ENCODE data around the gene SLC9A8.
"Not testable (repeated sequence)": the region's sequence is repeated elsewhere in the genome, so short reads cannot be mapped to it uniquely, and the experiment has no call there.

Gene SLC9A8, protein sequence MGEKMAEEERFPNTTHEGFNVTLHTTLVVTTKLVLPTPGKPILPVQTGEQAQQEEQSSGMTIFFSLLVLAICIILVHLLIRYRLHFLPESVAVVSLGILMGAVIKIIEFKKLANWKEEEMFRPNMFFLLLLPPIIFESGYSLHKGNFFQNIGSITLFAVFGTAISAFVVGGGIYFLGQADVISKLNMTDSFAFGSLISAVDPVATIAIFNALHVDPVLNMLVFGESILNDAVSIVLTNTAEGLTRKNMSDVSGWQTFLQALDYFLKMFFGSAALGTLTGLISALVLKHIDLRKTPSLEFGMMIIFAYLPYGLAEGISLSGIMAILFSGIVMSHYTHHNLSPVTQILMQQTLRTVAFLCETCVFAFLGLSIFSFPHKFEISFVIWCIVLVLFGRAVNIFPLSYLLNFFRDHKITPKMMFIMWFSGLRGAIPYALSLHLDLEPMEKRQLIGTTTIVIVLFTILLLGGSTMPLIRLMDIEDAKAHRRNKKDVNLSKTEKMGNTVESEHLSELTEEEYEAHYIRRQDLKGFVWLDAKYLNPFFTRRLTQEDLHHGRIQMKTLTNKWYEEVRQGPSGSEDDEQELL

DNA sequence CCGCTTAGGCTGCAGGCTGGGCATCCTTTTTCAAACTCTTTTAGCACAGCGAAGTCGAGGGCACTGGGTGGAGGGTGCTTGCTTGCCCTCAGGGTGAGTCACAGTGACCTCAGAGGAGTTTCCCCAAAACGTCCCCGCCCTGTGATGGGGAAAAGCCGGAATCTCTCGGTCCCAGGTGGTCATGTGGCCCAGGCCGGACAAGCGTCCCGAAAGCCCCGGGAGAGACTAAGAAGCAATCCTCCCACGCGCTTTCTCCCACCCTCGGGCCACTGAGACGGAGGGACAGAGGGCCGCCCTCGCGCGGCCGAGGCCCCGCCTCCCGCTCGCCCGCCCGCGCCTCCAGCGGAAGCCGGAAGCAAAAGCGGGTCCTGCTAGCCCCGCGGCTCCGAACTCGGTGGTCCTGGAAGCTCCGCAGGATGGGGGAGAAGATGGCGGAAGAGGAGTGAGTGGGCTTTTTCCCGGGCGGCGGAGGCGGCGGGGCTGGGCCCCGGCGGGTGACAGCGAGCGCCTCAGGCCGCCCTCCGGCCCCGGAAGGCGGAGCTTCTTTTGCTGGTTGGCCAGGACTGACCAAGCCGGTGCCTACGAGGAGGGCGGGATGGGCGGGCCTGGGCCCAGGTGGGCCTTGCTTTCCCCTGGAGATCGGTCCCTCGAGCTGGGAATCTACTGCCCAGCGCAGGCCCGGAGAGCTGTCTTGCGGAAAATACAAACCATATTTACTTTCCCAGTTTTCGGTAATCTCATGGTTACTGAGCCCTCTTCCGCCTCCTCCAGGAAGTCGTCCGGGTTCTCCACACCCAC, at the start of gene SLC9A8:
SLC9A8 (plus strand) TSS at position 322 of the 798 bp plus-strand sequence; CDS start at position 417, 95 bp downstream.
- DNase-seq (ENCODE audit: low read depth in 2 of 2) = peak; percentile 81 to 82

DNA sequence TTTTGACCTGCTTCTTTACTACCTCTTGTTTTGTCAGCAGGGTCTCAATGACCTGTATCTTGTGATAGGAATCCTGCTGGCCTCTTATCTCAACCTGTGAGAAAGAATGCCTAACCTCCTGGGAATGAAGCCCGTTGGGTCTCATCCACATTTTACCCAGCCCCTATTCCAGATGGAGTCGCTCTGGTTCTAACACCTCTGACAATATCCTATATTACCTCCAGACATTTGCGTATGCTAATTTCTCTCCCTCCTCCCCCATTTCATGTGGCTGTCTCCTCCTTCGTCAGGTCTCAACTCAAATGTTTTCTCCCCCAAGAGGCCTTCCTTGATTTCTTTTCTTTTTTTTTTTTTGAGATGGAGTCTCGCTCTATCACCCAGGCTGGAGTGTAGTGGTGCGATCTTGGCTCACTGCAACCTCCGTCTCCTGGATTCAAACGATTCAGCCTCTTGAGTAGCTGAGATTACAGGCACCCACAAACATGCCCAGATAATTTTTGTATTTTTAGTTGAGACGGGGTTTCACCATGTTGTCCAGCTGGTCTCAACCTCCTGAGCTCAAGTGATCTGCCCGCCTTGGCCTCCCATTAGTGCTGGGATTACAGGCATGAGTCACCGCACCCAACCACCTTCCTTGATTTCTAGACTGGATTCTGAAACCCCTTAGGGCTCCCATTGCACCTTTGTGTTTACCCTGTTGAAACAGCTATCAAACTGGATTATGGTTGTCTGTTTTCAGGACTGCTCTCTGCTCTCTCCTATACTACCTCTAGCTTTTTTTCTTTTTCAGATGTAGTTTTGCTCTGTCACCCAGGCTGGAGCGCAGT, 49.5 kb upstream of the SLC9A8 start:
- DNase-seq (ENCODE audit: low read depth in 2 of 2) = no peak

DNA sequence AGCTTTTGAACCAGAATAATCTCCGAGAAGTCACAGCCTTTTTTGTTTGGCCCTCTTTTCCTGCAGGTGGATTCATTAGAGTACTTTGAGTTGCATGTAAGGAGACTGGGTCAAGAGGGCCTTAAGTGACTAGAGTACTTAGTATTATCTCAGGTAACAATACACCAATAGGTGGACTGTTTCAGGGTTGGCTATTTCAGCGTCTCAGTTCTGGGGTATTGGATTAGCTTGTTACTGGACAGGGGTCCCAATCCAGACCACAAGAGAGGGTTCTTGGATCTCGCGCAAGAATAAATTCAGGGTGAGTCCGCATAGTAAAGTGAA, 47.3 kb upstream of the SLC9A8 start:
- DNase-seq (ENCODE audit: low read depth in 2 of 2) = no peak

DNA sequence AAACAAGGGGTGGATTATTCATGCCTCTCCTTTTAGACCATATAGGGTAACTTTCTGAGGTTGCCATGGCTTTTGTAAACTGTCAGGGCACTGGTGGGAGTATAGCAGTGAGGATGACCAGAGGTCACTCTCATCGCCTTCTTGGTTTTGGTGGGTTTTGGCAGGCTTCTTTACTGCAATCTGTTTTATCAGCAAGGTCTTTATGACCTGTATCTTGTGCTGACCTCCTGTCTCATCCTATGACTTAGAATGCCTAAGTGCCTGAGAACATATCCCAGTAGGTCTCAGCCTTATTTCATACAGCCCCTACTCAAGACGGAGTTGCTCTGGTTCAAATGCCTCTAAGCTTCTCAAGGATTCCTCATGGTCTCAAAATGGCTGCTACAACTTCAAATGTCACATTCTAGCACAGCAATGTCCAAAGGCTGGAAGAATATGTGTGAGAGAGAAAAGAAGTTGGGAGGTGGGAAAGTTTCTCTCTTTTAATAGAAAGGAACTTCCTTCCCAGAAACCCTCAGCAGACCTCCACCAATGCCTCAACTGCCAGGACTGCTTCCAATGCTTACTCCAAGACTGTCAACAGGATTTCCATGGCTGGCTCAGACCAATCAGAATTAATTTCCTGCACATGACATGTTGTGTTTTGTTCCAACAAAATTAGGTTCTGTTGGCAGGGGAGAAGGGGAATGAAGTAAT, 46.6 kb upstream of the SLC9A8 start:
- DNase-seq (ENCODE audit: low read depth in 2 of 2) = no peak

DNA sequence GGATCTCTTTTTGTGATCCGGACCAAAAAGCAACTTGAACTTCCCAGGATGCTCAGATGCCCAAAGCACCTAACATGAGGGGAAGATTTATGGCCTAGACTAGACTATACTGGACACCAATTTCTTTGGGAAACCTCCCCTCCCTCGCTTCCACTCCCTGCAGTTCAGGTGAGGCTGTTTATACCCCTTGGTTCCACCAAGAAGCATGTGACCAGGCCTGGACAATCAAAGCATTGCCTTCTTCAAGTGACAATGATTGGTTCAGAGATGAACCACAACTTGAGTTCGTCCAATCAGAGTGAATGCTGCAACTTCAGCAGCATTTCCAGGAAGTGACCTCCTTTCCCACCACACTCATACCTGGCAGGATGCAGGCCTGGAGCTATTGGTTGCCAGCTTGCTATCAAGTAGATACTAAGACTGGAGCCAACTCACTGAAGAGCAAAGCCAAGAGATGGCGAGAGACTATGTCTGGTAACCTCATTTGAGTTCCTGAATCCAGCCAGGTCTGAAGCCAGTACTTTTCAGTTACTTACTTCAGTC, 45.6 kb upstream of the SLC9A8 start:
- DNase-seq (ENCODE audit: low read depth in 2 of 2) = no peak

DNA sequence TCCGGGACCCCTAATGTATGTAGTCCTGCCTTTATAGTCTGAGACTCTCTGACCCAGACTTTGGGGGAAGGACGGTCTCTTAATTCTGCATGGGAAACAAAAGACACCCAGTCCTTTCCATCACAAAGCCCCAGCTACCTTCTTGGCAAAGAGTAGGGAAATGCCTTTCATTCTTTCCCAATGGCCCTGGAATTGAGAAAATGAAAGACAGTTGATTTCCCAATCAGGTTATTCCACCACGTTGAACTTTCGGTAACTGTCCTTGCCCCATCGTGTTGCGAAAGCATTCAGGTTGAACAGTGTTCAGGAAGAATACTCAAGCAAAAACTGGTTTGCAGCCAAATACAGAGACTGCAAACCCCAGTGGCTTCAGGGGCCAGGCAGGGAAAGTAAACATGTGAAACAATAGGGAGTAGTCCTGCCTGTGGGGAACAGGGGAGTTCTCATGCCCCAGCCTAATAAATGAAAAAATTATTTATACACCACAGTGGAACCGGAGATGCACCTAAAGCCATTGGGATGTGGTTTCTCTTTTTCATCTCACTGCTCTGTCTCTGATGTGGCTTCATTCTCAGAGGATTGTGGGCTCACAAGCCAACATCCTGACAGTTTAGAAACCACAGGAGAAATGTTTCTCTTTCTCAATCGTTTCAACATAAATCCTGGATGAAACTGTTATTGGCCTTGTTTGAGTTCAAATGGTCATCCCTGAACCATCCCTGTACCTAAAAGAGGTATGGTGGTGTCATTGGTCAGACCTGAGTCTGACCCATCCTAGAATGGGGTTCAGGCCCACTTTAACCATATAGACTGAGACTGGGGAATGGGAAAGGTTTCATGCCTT, 44.2 kb upstream of the SLC9A8 start:
- no peak for DNase-seq (ENCODE audit: low read depth in 2 of 2)

DNA sequence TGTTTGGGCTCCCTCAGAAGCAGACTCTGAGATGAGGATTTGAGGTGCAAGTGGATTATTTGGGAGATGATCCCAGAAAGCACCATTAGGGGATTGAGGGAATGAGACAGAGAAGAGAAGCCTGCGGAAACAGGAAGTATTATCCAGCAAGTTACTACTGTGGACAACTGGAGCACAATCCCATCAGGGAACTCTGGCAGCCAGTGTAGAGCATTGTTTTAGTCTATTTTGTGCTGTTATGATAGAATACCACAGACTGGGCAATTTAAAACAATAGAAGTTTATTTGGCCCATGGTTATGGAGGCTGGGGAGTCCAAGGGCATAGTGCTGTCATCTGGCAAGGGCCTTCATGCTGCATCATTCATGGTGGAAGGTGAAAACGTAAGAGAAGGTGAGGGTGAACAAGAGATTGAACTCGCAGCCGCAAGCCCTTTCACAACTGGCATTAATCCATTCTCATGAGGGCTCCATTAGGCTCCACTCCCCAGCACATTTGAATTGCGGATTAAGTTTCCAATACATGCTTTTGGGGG, 43.5 kb upstream of the SLC9A8 start:
- DNase-seq (ENCODE audit: low read depth in 2 of 2) = no peak

DNA sequence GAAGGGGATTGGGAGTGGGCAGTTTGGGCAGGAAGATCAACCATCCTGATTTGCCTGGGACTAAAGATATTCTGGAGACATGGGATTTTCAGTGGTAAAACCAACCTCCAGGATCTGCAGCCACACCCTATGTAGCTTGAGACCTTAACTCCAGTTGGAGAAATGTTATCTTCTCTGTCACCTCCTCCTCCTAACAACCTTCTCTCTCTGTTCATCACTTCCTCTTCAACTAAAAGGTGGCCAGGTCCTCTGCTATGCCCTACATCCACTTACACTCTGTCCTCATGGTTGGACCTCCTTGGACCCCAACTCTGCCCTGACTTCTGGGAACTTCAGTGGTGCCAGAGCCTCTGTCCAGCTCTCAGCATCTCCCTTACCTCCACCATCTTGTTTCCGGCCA, 42.0 kb upstream of the SLC9A8 start:
- DNase-seq (ENCODE audit: low read depth in 2 of 2) = no peak

DNA sequence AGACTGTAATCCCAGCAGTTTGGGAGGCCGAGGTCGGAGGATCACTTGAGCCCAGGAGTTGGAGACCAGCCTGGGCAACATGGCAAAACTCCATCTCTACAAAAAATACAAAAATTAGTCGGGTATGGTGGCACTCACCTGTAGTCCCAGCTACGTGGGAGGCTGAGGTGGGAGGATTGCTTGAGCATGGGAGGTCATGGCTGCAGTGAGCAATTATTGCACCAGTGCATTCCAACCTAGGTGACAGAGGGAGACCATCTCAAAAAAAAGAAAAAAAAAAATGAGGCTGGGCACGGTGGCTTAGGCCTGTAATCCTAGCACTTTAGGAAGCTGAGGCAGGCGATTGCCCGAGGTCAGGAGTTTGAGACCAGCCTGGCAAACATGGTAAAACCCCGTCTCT, 38.4 kb upstream of the SLC9A8 start:
- DNase-seq (ENCODE audit: low read depth in 2 of 2) = not testable (repeated sequence)

DNA sequence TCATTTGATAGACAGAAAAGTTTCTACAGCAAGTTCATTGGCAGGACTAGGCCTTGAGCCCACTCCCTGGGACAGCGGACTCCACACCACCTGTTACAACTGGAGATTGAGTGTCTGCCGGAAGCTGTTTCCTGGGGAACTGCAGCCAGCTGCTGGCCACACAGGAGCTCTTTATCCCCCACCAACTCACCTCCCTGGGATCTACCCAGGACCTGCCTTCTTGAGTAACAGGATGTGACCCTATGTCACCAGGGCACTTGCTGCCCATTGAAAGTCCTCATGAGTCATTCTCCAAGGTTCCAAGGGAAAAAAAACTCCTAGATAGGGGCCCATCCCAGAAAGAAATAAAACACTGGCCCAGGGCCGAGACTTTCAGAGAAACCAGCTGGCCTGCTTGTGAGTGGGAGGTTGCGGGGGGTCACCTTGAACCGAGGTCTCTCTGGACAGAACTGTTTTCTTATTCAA, 37.4 kb upstream of the SLC9A8 start:
- DNase-seq (ENCODE audit: low read depth in 2 of 2) = no peak

DNA sequence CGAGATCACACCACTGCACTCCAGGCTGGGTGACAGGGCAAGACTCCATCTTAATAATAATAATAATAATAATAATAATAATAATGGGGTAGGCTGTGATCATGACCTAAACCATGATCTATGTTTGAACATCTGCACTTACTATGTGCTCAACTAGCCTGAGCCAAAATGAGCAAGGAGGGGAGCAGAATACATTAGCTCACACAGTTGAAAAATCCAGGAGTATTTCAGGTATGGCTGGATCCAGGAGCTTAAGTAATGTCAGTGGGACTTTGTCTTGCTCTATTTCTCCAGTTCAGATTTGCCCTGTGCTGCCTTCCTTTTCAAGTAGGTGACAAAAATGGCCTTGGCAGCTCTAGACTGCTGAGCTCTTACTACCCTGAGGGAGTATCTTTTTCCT, 32.7 kb upstream of the SLC9A8 start:
- DNase-seq (ENCODE audit: low read depth in 2 of 2) = no peak

DNA sequence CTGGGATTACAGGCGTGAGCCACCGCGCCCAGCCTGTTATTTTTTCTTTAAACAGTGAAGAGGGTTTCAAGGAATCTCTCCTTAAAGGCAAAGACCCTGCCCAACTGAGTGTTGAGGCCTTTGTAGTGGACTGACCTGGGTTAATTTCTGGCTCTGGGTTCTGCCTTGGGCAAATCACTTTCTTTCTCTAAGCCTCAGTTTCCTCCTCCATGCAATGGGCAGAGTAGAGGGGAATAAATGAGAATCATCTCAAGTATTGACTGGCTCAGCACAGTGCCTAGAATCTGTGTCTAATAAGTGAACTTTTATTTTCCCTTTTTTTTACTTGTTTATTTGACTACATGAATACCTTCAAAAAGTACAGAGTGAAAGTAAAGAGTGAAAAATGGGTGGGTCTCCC, 31.0 kb upstream of the SLC9A8 start:
- no peak for DNase-seq (ENCODE audit: low read depth in 2 of 2)

DNA sequence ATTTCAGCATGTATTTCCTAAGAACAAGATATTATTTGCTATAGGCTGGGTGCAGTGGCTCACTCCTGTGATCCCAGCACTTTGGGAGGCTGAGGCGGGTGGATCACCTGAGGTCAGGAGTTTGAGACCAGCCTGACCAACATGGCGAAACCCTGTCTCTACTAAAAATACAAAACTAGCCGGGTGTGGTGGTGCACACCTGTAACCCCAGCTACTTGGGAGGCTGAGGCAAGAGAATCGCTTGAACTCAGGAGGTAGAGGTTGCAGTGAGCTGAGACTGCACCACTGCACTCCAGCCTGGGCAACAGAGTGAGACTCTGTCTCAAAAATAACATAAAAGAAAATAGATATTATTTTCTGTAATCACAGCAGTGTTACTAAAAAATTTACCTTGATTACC, 30.2 kb upstream of the SLC9A8 start:
- DNase-seq (ENCODE audit: low read depth in 2 of 2) = not testable (repeated sequence)

DNA sequence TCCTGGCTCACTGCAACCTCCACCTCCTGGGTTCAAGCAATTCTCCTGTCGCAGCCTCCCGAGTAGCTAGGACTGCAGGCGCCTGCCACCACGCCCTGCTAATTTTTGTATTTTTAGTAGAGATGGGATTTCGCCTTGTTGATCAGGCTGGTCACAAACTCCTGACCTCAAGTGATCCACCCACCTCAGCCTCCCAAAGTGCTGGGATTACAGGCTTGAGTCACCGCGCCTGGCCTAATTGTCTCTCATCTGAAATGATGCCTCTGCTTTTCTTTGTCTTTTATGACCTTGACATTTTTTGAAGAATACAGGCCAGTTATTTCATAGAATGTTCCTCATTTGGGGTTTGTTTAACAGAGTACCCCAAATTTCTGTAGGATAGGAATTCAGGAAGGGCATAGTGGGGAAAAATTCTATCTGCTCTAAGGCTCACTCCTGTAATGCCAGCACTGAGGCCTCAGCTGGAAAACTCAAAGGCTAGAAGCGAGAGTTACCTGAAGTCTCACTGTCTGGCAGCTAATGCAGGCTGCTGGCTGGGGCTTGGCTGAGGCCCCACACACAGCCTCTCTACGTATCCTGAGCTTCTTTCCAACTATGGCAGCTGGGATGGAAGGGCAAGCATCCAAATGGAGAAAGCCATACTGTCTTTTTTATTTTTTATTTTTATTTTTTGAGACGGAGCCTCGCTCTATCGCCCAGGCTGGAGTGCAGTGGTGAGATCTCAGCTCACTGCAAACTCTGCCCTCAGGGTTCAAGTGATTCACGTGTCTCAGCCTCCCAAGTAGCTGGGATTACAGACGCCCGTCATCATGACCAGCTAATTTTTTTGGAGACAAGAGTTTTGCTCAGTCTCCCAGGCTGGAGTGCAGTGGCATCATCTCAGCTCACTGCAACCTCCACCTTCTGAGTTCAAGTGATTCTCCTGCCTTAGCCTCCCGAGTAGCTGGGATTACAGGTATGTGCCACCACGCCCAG, 29.3 kb upstream of the SLC9A8 start:
- not testable (repeated sequence) for DNase-seq (ENCODE audit: low read depth in 2 of 2)

DNA sequence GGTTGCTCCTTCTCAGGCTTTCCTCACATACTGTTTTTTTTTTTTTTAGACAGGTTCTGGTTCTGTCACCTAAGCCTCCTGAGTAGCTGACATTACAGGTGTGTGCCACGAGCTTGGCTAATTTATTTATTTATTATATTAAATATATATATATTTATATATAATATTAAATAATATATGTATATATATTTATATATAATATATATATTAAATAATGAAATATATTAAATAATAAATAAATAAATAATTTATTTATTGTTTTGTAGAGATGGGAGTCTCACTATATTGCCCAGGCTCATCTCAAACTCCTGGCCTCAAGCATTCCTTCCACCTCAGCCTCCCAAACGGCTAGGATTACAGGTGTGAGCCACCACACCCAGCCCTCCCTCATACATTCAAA, 28.3 kb upstream of the SLC9A8 start:
- no peak for DNase-seq (ENCODE audit: low read depth in 2 of 2)

DNA sequence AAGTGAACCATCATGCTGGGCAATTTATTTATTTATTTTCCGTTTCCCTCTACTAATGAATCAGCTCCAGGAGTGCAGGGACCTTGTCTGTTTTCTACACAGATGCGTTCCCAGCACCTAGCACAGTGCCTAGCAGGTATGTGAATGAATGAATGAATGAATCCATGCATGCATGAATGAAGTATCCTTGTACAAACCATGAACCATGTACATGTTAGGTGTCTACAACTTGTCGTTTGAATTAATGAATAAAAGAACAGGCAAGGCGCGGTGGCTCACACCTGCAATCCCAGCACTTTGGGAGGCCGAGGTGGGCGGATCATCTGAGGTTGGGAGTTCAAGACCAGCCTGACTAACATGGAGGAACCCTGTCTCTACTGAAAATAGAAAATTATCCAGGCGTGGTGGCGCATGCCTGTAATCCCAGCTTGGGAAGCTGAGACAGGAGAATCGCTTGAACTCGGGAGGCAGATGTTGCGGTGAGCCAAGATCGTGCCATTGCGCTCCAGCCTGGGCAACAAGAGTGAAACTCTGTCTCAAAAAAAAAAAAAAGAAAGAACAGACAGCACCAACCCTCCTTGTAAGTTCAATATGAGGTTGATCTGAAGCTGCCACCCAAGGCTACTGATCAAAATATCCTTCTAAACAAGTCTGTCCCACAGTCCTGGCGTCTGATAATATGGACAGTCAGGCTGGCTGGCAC, 27.3 kb upstream of the SLC9A8 start:
- no peak for DNase-seq (ENCODE audit: low read depth in 2 of 2)

DNA sequence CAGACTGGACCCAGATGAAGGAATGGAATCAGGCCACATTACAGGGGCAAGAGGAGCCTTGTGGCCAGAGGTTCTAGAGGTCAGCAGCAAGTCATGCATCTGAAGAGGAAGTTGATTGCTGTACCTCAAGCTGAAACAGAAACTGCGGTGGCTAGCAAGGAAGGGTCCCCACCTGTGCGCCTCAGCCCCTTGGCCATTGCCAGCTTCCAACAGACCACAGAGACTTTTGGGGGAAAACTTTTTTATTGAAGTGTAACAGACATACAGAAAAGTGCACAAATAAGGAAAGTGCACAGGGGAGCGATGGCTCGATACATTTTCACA, 26.8 kb upstream of the SLC9A8 start:
- no peak for DNase-seq (ENCODE audit: low read depth in 2 of 2)

DNA sequence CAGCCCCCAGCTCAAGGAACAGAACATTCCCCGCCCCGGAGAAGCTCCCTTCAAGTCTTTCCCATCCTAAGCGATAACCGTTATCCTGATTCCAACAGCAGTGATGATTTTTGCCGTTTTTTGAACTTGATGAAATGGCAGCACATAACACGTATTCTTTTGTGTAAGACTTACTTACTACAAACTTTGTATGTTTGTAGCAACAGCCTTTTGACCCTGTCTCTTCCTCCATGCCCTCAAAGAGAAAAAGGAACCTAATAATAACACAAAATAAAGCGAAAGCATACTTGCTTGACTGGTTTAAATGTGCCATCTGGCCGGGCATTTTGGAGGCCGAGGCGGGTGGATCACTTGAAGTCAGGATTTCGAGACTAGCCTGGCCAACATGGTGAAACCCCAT, 26.4 kb upstream of the SLC9A8 start:
- DNase-seq (ENCODE audit: low read depth in 2 of 2) = no peak

Measured in stimulated activated CD8-positive, alpha-beta memory T cell treated with anti-CD3 and anti-CD28 coated beads, Interleukin-7, amount 100 ng/mL, for 4 hours (primary cell).